Upper lobe of left lung (tissue), 4 donors: ENCODE measurements around the gene VWA5B1.

ENCODE experiments used
- EP300 ChIP-seq, 4 donors: sonication (generic); formaldehyde crosslinking; IDR thresholded peaks; one replicate each; pipeline ENCODE4 v1.5.1; 2017; ENCODE audit warnings: antibody characterized with exemption in 4 of 4, control low read depth in 2 of 4
- POLR2A ChIP-seq, 4 donors: fragments of 450-650 bp; IDR thresholded peaks; one replicate each; pipeline ENCODE4 v1.5.1; 2016 to 2017; ENCODE audit warnings: antibody characterized with exemption in 4 of 4, mild to moderate bottlenecking in 2 of 4
- POLR2AphosphoS5 ChIP-seq, 2 donors: sonication (generic); formaldehyde crosslinking; IDR thresholded peaks; one replicate each; pipeline ENCODE4 v1.5.1; 2017; ENCODE audit warnings: antibody characterized with exemption in 2 of 2
- TF ChIP-seq, protein P1 (sequence below), 6 experiments: fragments of 450-650 bp in 4 of 6; fragments of 200-600 bp in 2 of 6; sonication (generic) in 2 of 6; IDR thresholded peaks; one replicate each; pipeline ENCODE4 v1.5.1; 2016 to 2019; ENCODE audit warnings: antibody characterized with exemption in 6 of 6

DNA sequence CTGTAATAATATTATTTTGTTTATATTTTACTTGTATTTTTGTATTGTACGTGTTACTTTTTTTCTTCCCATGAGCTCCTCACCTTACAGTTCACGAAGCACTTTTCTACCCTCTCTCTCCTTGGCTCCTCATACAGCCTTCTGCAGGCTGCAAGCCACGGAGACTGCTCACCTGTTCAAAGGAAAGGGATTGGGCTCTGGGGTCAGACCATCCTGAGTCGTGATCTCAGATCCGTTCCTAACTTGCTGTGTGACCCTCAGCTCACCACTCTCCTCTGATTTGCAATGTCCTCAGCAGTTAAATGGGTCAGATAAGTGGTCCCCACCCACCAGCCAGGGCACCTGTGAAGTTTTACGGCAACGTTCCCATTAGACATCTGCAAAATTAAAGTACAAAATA, 54.1 kb downstream of the VWA5B1 start:
- TF ChIP-seq, protein P1, sequence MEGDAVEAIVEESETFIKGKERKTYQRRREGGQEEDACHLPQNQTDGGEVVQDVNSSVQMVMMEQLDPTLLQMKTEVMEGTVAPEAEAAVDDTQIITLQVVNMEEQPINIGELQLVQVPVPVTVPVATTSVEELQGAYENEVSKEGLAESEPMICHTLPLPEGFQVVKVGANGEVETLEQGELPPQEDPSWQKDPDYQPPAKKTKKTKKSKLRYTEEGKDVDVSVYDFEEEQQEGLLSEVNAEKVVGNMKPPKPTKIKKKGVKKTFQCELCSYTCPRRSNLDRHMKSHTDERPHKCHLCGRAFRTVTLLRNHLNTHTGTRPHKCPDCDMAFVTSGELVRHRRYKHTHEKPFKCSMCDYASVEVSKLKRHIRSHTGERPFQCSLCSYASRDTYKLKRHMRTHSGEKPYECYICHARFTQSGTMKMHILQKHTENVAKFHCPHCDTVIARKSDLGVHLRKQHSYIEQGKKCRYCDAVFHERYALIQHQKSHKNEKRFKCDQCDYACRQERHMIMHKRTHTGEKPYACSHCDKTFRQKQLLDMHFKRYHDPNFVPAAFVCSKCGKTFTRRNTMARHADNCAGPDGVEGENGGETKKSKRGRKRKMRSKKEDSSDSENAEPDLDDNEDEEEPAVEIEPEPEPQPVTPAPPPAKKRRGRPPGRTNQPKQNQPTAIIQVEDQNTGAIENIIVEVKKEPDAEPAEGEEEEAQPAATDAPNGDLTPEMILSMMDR (IDR thresholded peaks at IDR 0.05), result no peak
- TF ChIP-seq POLR2A (IDR thresholded peaks at IDR 0.05) (no peak), POLR2AphosphoS5 (IDR thresholded peaks at IDR 0.05) (no peak), EP300 (IDR thresholded peaks at IDR 0.05) (no peak)
